ENCODE results near the gene ATOH8. TPM values are rescaled to one million over a fixed set of nuclear protein-coding genes. Genes with fewer than 3 reads are reported as not detected.
A peak's percentile ranks its signal among the peaks of the same experiment; 100 is the strongest.

The ATOH8 gene
- total RNA-seq, 2 experiments from 2014 or later, result not detected

DNA sequence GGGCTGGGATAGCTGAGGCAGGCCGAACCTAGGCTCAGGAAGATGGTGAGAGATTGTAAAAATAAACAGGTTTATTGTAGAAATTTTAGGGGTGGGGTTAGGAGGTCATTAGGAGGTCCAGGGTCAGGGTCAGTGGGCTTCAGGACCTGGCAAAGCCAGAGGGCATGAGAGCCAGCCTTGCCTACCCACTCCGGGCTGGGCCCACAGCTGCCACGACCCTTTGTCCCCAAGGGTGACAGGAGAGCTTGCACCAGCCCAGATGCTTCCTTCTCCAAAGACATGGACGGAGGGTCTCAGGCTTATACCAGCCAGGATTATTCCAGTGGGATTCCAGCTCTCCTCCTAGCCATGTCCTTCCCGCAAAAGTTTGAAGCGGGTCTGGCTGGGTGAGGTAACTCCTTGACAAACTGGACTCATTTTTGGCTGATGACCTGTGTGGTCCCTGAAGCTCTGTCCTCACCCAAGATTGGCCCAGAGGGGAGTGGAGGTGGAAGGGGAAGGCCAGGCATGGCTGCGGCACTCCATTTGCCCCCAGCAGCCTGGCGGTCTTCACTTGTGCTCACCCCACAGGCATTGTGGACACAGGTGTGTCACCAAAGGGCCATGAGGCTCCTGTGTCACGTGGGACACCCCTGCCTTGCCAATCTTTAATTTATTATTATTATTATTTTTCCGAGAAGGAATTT, 23.8 kb upstream of the ATOH8 start:
- no peaks in the 10 kb centered on the region for H3K9me3 ChIP-seq (ENCODE audit: control insufficient read depth in 1 of 2, insufficient read depth in 1 of 2, low read length in 2 of 2)
- no peak for ATAC-seq (ENCODE audit: poor library complexity)
- peaks cover 7% of the 10 kb centered on the region for H3K4me1 ChIP-seq (ENCODE audit: insufficient read depth, low read length)
- H3K27ac ChIP-seq (ENCODE audit: low read depth in 1 of 2, low read length in 2 of 2), result no peak overlapping the region
- Mint-ChIP-seq H3K27ac (no peak overlapping the region), H3K9me3 (no peaks in the 10 kb centered on the region), H3K36me3 (ENCODE audit: low read depth) (no peaks in the 10 kb centered on the region), H3K27me3 (peaks cover 8% of the 10 kb centered on the region), H3K4me3 (no peak overlapping the region), H3K4me1 (ENCODE audit: low read depth) (no peaks in the 10 kb centered on the region)
- H3K27me3 ChIP-seq (ENCODE audit: control insufficient read depth in 1 of 2, insufficient read depth in 2 of 2, low read length in 2 of 2), result peaks cover 3 to 5% of the 10 kb centered on the region in 2 experiments
- H3K4me3 ChIP-seq (ENCODE audit: low read length), result no peak overlapping the region
- intact Hi-C loops (cut with DNase I, micrococcal nuclease), result loop anchor here (1.0 to 2.0 kb wide), 3 partner anchors 84 to 351 kb away; no protein-coding TSS in a partner anchor
- no peaks in the 10 kb centered on the region for H3K36me3 ChIP-seq (ENCODE audit: insufficient read depth, low read length)
- CTCF ChIA-PET, result interaction anchor here (1.1 to 1.5 kb wide), 2 partner anchors 23 to 160 kb away, joined by 3 to 7 read pairs; no protein-coding TSS in a partner anchor
- TF ChIP-seq, protein P1, sequence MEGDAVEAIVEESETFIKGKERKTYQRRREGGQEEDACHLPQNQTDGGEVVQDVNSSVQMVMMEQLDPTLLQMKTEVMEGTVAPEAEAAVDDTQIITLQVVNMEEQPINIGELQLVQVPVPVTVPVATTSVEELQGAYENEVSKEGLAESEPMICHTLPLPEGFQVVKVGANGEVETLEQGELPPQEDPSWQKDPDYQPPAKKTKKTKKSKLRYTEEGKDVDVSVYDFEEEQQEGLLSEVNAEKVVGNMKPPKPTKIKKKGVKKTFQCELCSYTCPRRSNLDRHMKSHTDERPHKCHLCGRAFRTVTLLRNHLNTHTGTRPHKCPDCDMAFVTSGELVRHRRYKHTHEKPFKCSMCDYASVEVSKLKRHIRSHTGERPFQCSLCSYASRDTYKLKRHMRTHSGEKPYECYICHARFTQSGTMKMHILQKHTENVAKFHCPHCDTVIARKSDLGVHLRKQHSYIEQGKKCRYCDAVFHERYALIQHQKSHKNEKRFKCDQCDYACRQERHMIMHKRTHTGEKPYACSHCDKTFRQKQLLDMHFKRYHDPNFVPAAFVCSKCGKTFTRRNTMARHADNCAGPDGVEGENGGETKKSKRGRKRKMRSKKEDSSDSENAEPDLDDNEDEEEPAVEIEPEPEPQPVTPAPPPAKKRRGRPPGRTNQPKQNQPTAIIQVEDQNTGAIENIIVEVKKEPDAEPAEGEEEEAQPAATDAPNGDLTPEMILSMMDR (IDR thresholded peaks at IDR 0.05), result no peak
- DNase-seq, result no peak
- POLR2A ChIA-PET, result no interaction called here

DNA sequence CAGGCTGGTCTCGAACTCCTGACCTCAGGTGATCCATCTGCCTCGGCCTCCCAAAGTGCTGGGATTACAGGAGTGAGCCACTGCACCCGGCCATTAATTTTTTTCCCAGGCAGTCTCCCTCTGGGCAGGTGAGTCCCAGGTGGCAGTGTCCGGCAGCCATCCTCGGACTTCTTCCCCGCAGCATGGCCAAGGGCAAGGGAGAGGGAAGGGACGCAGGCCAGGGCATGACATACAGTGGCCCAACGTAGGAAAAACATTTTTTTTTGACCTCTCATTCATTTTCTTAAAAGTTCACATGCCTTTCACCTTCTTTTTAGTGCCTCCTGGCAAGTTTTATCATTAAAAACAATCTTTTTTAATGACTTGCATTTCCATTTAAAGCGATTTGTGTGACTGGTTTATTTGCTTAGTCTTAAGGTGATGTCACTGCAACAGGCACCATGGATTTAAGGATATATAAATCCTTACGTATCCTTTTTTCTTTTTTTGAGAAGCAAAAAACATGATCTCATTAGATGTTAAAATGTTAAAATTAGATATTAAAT, 23.0 kb upstream of the ATOH8 start:
- TF ChIP-seq, protein P1 (IDR thresholded peaks at IDR 0.05), result no peak
- peaks cover 7% of the 10 kb centered on the region for H3K4me1 ChIP-seq (ENCODE audit: insufficient read depth, low read length)
- no peak overlapping the region for H3K4me3 Mint-ChIP-seq
- peaks cover 3 to 5% of the 10 kb centered on the region in 2 experiments for H3K27me3 ChIP-seq (ENCODE audit: control insufficient read depth in 1 of 2, insufficient read depth in 2 of 2, low read length in 2 of 2)
- no peaks in the 10 kb centered on the region for H3K36me3 Mint-ChIP-seq (ENCODE audit: low read depth)
- POLR2A ChIA-PET, result no interaction called here
- no peak overlapping the region for H3K27ac ChIP-seq (ENCODE audit: low read depth in 1 of 2, low read length in 2 of 2)
- ATAC-seq (ENCODE audit: poor library complexity) (no peak), DNase-seq (no peak)
- no peak overlapping the region for H3K4me3 ChIP-seq (ENCODE audit: low read length)
- CTCF ChIA-PET, result no interaction called here
- no peak overlapping the region for H3K27ac Mint-ChIP-seq
- H3K36me3 ChIP-seq (ENCODE audit: insufficient read depth, low read length), result no peaks in the 10 kb centered on the region
- no peaks in the 10 kb centered on the region for H3K4me1 Mint-ChIP-seq (ENCODE audit: low read depth)
- no peaks in the 10 kb centered on the region for H3K9me3 Mint-ChIP-seq
- H3K9me3 ChIP-seq (ENCODE audit: control insufficient read depth in 1 of 2, insufficient read depth in 1 of 2, low read length in 2 of 2), result no peaks in the 10 kb centered on the region
- intact Hi-C loops (cut with DNase I, micrococcal nuclease), result no loop called here
- H3K27me3 Mint-ChIP-seq, result peaks cover 11% of the 10 kb centered on the region

DNA sequence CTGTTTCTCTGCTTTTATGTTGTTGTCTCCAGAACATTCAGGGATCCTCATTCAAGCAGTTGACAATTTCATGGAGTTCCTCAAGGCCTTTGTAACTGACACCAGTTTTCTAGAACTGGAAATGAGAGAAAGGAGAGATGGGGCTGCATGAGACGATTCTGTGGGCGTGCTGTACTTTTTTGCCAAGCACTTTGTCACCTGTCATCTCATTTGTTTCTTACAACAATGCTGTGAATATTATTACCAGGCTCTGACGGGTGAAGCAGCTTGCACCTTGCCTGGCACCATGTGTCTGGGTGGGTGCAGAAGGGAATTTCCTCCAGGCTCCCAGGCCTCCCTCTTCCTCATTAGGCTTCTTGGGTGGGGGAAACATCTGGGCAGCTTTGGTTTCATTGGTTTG, 22.2 kb upstream of the ATOH8 start:
- Histone ChIP-seq H3K27ac (ENCODE audit: low read depth in 1 of 2, low read length in 2 of 2) (no peak overlapping the region), H3K4me3 (ENCODE audit: low read length) (no peak overlapping the region), H3K36me3 (ENCODE audit: insufficient read depth, low read length) (no peaks in the 10 kb centered on the region), H3K4me1 (ENCODE audit: insufficient read depth, low read length) (peaks cover 7% of the 10 kb centered on the region), H3K27me3 (ENCODE audit: control insufficient read depth in 1 of 2, insufficient read depth in 2 of 2, low read length in 2 of 2) (peaks cover 3 to 5% of the 10 kb centered on the region in 2 experiments), H3K9me3 (ENCODE audit: control insufficient read depth in 1 of 2, insufficient read depth in 1 of 2, low read length in 2 of 2) (no peaks in the 10 kb centered on the region)
- DNase-seq, result peak in 1 of 14 experiments; percentile 10
- Mint-ChIP-seq H3K27ac (no peak overlapping the region), H3K9me3 (no peaks in the 10 kb centered on the region), H3K36me3 (ENCODE audit: low read depth) (no peaks in the 10 kb centered on the region), H3K4me3 (no peak overlapping the region), H3K27me3 (peaks cover 15% of the 10 kb centered on the region), H3K4me1 (ENCODE audit: low read depth) (no peaks in the 10 kb centered on the region)
- no peak for ATAC-seq (ENCODE audit: poor library complexity)
- CTCF ChIA-PET, result no interaction called here
- TF ChIP-seq, protein P1 (IDR thresholded peaks at IDR 0.05), result no peak
- POLR2A ChIA-PET, result no interaction called here
- intact Hi-C loops (cut with DNase I, micrococcal nuclease), result no loop called here
